CD4-positive, alpha-beta T cell treated with Interferon alpha-2 for 1 hour (primary cell): ENCODE data around the gene SLC46A1.
A peak's percentile ranks its signal among the peaks of the same experiment; 100 is the strongest.

Experiments used
- DNase-seq, 2 donors: peaks; one replicate each; pipeline ENCODE4 v3.0.0-alpha.2; 2020 to 2022

Gene SLC46A1

DNA sequence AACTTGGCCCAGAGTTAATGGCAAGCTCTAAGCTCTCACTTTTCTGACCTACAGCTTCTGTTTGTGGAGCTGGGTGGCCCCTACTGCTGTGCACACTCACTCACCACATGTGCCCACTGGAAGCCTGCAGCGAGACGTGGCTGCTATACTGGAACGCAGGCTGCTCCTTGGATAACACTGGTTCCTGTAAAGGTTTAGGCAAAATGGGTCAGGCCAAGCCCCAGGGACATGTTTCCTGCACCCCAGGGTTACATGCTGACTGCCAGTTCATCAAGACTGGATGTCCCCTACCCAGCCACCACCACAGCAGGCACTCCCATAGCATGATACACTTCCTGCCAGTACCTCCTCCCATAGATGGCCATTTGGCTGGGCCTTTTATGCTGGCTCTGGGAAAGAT lies 57.0 kb downstream of the SLC46A1 start:
- DNase-seq, result no peak

GRCh38 chr17:28347261-28347891 lies 58.6 kb downstream of the SLC46A1 start:
- no peak for DNase-seq

DNA sequence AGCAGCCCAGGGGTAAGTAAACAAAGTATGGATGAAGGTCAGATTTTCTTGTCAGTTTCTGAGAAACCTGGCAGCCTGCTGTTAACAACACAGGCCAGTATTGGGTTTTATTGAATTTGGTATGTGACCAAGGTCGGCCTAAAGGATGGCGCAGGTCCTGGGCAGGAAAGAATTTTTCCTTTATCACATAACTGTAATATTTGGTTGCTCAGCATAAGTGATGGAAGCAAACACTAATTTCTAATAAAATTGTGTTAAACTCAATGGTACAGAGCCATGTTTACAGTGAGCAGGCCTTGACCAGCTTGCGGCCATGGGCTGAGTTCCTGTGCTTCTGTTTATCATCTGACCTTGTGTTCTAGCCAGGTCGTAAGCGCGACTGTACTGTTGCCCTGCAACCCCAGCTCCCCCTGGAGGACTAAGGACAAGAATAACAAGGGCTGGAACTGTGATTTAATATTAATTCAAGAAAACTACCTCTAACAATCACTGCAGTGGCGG lies 59.2 kb downstream of the SLC46A1 start:
- DNase-seq, result peak in 1 of 2 donors; percentile 12

- DNase-seq, result no peak
These were observed 59.8 kb downstream of the SLC46A1 start for GRCh38 chr17:28346199-28346580.

DNA sequence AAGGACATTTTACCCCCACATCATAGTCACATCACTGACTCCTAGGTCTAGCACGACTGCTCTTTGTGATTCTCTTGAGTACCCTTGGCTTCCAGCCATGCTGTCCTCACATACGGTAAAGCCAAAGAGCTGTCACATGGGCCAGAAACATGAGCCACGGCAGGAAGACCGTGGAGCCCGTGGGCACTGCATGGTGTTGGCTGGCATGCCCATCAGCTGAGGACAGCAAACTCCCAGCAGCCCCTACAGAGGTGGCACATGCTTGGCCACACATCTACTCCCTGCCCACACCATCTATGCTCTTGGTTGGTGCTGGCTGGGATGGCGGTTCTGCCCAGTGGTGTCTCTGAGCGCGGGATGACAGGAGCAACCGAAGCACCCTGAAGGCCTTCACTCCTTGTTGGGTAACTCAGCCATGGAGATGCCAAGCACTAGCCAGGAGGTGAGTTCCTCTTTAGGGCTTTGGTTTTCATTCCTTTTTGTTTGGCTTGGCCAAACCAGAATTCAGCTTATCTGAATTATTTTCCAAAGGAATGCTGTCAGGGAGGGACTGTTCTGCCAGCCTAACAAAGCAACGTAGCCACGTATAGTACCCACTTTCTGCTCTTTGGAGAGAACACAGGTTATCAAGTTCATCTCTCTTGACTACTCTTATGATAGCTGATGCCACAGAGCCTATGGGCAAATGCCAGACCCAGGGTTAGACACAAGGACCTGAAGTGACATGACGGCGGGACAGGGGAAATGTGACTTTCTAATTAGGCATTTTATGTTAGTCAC lies 60.4 kb downstream of the SLC46A1 start:
- no peak for DNase-seq
